Transverse colon (tissue), 4 donors: ENCODE measurements around the gene QSER1. TPM values are rescaled to one million over a fixed set of nuclear protein-coding genes. Genes with fewer than 3 reads are reported as not detected.
A peak's percentile ranks its signal among the peaks of the same experiment; 100 is the strongest.

Source experiments
- DNase-seq: peaks from one replicate; pipeline ENCODE4 v3.0.0-alpha.2; 2019
- H3K27ac ChIP-seq, 4 donors: fragments of 200-600 bp; sonication (generic); 2 replicates each; pipeline ENCODE4 v1.5.1; 2016 to 2018; ENCODE audit warnings: inconsistent platforms in 4 of 4
- H3K27me3 ChIP-seq: fragments of 200-600 bp; sonication (generic); 2 replicates; pipeline ENCODE4 v1.5.1; 2017; ENCODE audit warnings: inconsistent platforms
- H3K36me3 ChIP-seq, 4 donors: fragments of 200-600 bp; sonication (generic); 2 replicates each; pipeline ENCODE4 v1.5.1; 2017 to 2019; ENCODE audit warnings: inconsistent platforms in 4 of 4
- H3K4me1 ChIP-seq, 4 donors: fragments of 200-600 bp; sonication (generic); 2 replicates each; pipeline ENCODE4 v1.5.1; 2017 to 2020; ENCODE audit warnings: inconsistent platforms in 4 of 4
- H3K4me3 ChIP-seq, 4 donors: fragments of 200-600 bp; sonication (generic); 1 replicate in 1 of 4; 2 replicates in 3 of 4; pipeline versions ENCODE4 v1.5.1 to v1.6.1; 2017 to 2019; ENCODE audit warnings: inconsistent platforms in 4 of 4
- H3K9me3 ChIP-seq, 2 donors: fragments of 200-600 bp; sonication (generic); 2 replicates each; pipeline ENCODE4 v1.5.1; 2017 to 2019; ENCODE audit warnings: inconsistent platforms in 2 of 2
- EP300 ChIP-seq: sonication (generic); formaldehyde crosslinking; IDR thresholded peaks from one replicate; pipeline ENCODE4 v1.6.1; 2017; ENCODE audit warnings: antibody characterized with exemption, low read depth
- POLR2A ChIP-seq: fragments of 450-650 bp; IDR thresholded peaks from one replicate; pipeline ENCODE4 v1.6.1; 2016; ENCODE audit warnings: antibody characterized with exemption, mild to moderate bottlenecking, moderate library complexity
- POLR2AphosphoS5 ChIP-seq, 3 donors: sonication (generic); formaldehyde crosslinking; IDR thresholded peaks; one replicate each; pipeline ENCODE4 v1.6.1; 2016; ENCODE audit warnings: antibody characterized with exemption in 3 of 3
- WGBS, 2 donors: methylation state at CpG; one replicate each; pipeline ENCODE4 v1.1.5; 2018; ENCODE audit warnings: low coverage in 1 of 2; 5-methylcytosine and 5-hydroxymethylcytosine counted together
- in situ Hi-C, 4 donors: fragments of 200-750 bp; cut with MboI; loops; one replicate each; pipeline versions ENCODE4 v1.15.0 to v1.15.1; 2017; ENCODE audit warnings: low sequenced_read_pairs in 3 of 4, low pct_ligation_motif_present in 1 of 4, low pct_unique_long_range_greater_than_20kb in 1 of 4
- intact Hi-C: fragments of 100-400 bp; cut with DNase I; formaldehyde crosslinking; loops from one replicate; pipeline ENCODE4 v1.15.1; 2023; ENCODE audit warnings: low total_unique reads
- total RNA-seq, 4 donors: library from RNA; depleted of rRNA; stranded (reverse); fragments of >200 nt; gene quantifications; one replicate each; pipeline ENCODE4 v1.1.0, GENCODE V29; 2016
- TF ChIP-seq, protein P1 (sequence below), 5 experiments: fragments of 200-600 bp in 3 of 5; fragments of 450-650 bp in 2 of 5; sonication (generic) in 3 of 5; IDR thresholded peaks; 1 replicate in 2 of 5; 2 replicates in 3 of 5; pipeline ENCODE4 v1.5.1; 2016 to 2017; ENCODE audit warnings: antibody characterized with exemption in 5 of 5, inconsistent platforms in 3 of 5, mild to moderate bottlenecking in 2 of 5, moderate library complexity in 1 of 5

Gene QSER1
- total RNA-seq, 4 donors from 2014 or later: 20.5 to 39.2 (median 31.9) TPM

DNA sequence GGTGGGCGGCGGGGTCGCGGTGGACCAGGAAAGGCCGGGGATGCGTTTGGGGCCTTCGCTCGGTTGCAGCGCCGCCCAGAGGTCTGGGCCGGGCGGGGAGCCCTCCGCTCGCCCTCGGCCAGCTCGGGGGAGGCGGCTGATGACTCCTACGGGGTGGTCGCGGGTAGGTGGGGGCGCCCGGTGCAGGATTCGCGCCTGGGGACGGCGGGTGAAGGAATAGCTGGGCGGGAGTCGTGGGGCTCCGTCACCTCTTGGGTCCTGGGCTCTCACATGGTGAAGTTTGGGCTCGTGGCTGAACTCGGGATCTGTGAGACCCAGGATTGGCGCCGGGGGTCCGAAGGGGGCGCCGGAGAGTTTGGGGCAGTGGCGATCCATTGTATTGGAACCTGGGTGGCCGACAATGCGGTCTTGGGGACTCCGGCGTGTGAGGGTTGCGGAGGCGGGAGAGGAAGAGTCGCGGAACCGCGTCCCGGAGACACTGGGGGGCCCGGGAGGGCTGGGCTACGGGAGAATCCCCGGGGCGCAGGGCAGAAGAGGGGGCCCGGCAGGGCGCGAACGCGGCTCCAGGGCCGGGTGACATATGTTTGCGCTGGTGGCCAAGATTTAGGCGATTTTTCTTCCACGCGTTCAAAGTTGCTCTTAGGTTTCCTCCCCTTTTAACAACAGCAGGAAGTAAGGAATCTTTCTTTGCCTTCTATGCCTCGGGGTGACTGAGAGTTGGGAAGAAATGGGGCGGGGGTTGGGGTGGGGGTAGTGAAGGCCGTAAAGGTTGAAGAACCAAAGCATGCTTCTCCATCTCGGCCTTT lies 935 bp downstream of the QSER1 start:
- Histone ChIP-seq H3K9me3 (no peaks in the 10 kb centered on the region), H3K4me1 (peaks cover 0 to 25% (median 10%) of the 10 kb centered on the region in 4 donors), H3K27me3 (no peaks in the 10 kb centered on the region), H3K4me3 (peak overlapping the region; percentile 91 to 92 (median 92)), H3K36me3 (no peaks in the 10 kb centered on the region), H3K27ac (peak overlapping the region; percentile 94 to 98 (median 96))
- TF ChIP-seq, protein P1, sequence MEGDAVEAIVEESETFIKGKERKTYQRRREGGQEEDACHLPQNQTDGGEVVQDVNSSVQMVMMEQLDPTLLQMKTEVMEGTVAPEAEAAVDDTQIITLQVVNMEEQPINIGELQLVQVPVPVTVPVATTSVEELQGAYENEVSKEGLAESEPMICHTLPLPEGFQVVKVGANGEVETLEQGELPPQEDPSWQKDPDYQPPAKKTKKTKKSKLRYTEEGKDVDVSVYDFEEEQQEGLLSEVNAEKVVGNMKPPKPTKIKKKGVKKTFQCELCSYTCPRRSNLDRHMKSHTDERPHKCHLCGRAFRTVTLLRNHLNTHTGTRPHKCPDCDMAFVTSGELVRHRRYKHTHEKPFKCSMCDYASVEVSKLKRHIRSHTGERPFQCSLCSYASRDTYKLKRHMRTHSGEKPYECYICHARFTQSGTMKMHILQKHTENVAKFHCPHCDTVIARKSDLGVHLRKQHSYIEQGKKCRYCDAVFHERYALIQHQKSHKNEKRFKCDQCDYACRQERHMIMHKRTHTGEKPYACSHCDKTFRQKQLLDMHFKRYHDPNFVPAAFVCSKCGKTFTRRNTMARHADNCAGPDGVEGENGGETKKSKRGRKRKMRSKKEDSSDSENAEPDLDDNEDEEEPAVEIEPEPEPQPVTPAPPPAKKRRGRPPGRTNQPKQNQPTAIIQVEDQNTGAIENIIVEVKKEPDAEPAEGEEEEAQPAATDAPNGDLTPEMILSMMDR (IDR thresholded peaks at IDR 0.05): peak; percentile 39 to 50 (median 48)
- TF ChIP-seq EP300 (no peak), POLR2AphosphoS5 (IDR thresholded peaks at IDR 0.05) (no peak), POLR2A (no peak)
- intact Hi-C loops: no loop called here
- in situ Hi-C loops: loop anchor here in 1 of 4 donors (10.0 kb wide), 1 partner anchor 61 kb away; no protein-coding TSS in a partner anchor
- 0 to 1% methylated on average over 3 to 33 of the region's 66 CpGs for WGBS, 2 donors
- peak; percentile 55 for DNase-seq

DNA sequence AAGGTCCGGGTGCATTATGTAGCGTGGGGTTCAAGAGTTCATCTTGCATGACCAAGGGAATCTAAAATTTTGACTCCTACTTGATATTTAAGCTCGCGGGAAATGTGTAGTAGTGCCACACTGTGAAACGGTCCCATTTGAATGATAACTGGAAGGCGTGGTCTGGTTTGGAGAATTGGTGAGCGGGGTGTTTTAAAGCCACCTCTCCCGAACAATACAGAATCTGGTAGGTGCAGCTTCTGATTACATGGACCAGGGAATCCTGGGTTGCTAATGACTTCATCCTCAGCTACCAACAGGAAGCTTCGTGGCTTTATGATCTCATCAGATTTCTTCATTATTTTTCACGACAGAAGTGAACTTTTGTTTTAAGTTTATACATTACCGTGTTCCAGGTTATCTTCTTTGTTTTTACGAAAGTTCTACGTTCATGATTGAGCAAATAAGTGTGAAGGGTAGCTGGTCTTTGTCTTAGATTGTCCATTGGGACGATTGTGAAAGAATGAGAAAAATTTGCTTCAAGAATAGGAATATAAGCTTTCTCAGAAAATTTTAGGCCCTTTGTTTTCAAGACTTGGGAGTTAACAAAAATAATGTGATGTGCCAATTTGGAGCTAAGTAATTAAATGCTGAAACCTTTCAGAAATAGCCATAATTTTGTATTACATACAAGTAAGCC lies 1.7 kb downstream of the QSER1 start:
- Histone ChIP-seq H3K4me1 (peaks cover 0 to 25% (median 10%) of the 10 kb centered on the region in 4 donors), H3K9me3 (no peaks in the 10 kb centered on the region), H3K27ac (peak overlapping the region; percentile 94 to 98 (median 96)), H3K4me3 (peak overlapping the region; percentile 91 to 92 (median 92)), H3K36me3 (no peaks in the 10 kb centered on the region), H3K27me3 (no peaks in the 10 kb centered on the region)
- peak; percentile 41 for DNase-seq
- TF ChIP-seq POLR2AphosphoS5 (IDR thresholded peaks at IDR 0.05) (peak in 2 of 3 donors; percentile 17 to 46), EP300 (no peak), POLR2A (peak; percentile 46)
- in situ Hi-C loops: loop anchor here in 1 of 4 donors (10.0 kb wide), 1 partner anchor 61 kb away; no protein-coding TSS in a partner anchor
- 5 to 17% methylated on average over 8 to 14 of the region's 14 CpGs for WGBS, 2 donors
- intact Hi-C loops: no loop called here

DNA sequence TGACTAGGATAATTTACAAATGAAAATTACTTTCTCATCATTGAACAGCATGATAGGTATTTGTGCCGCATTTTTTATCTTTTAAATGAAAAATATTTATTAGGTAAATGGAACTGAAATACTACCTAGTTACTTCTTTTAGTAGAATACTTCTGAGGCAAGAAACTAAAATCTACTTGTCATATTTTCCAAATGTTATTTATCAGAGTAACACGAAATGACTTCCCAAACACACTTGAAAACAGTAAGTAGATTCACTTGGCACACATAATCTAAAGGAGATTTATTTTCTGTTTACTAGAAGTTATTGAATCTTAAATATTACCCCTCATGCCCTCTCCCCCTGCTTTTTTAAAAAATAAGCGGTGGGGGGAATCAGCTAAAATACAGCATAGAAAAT lies 2.3 kb downstream of the QSER1 start:
- WGBS, 2 donors: 70 to 75% methylated on average over 3 of the region's 3 CpGs
- in situ Hi-C loops: loop anchor here in 1 of 4 donors (10.0 kb wide), 1 partner anchor 60 kb away; no protein-coding TSS in a partner anchor

DNA sequence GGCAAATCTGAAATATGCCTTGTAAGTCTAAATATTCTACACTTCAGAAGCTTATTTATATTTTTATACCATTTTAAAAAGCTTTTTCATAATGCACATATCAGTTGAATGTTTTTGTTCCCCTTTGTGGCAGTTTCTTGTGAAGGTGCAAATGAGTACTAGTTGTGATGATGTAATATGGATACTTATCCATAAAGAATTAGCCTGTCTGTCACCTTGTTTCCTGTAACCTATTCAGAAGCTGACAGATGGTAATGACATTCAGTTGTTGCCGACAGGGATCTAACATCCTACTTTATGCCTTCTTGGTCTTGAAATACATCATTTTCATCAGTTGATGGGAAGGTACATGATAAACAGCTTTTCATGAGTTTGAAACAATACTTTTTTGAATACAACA lies 2.9 kb downstream of the QSER1 start:
- intact Hi-C loops (no loop called here), in situ Hi-C loops (loop anchor here in 1 of 4 donors (10.0 kb wide), 1 partner anchor 59 kb away; no protein-coding TSS in a partner anchor)
- 71% methylated on average over 1 of the region's 1 CpG; no CpG with 5 or more reads in 1 of the 2 donors for WGBS, 2 donors
- TF ChIP-seq POLR2A (no peak), POLR2AphosphoS5 (IDR thresholded peaks at IDR 0.05) (no peak), EP300 (no peak)
- TF ChIP-seq, protein P1 (IDR thresholded peaks at IDR 0.05): no peak
- Histone ChIP-seq H3K27me3 (no peaks in the 10 kb centered on the region), H3K4me3 (no peak overlapping the region), H3K4me1 (peaks cover 0 to 25% (median 10%) of the 10 kb centered on the region in 4 donors), H3K9me3 (no peaks in the 10 kb centered on the region), H3K27ac (no peak overlapping the region), H3K36me3 (no peaks in the 10 kb centered on the region)
- DNase-seq: no peak

More for the DNA sequence above, 2.3 kb downstream of the QSER1 start:
- Histone ChIP-seq H3K27me3 (no peaks in the 10 kb centered on the region), H3K4me1 (peaks cover 0 to 25% (median 10%) of the 10 kb centered on the region in 4 donors), H3K4me3 (no peak overlapping the region), H3K36me3 (no peaks in the 10 kb centered on the region), H3K9me3 (no peaks in the 10 kb centered on the region), H3K27ac (peak overlapping the region in 3 of 4 donors; percentile 96 to 98 (median 97))
- DNase-seq: no peak
- intact Hi-C loops: no loop called here
- no peak for TF ChIP-seq POLR2AphosphoS5 (IDR thresholded peaks at IDR 0.05)
- TF ChIP-seq POLR2A: no peak
- no peak for TF ChIP-seq EP300
- TF ChIP-seq, protein P1 (IDR thresholded peaks at IDR 0.05): no peak
